Kidney capillary endothelial cell (primary cell): ENCODE measurements around the gene FAM210A.
"Not testable (repeated sequence)": the region's sequence is repeated elsewhere in the genome, so short reads cannot be mapped to it uniquely, and the experiment has no call there.

ENCODE experiments used
- DNase-seq: peaks from one replicate; pipeline ENCODE4 v3.0.0-alpha.2; 2018; ENCODE audit warnings: low spot score

FAM210A gene

GRCh38 chr18:13700153-13700552 is 26.2 kb downstream of the FAM210A start:
- no peak for DNase-seq

- no peak for DNase-seq
Observed at GRCh38 chr18:13696961-13697360, 29.4 kb downstream of the FAM210A start.

GRCh38 chr18:13695337-13695736 is 31.0 kb downstream of the FAM210A start:
- not testable (repeated sequence) for DNase-seq

- not testable (repeated sequence) for DNase-seq
Observed at GRCh38 chr18:13690060-13690459, 36.3 kb downstream of the FAM210A start.

GRCh38 chr18:13688191-13689136 is 37.9 kb downstream of the FAM210A start:
- DNase-seq, result no peak

GRCh38 chr18:13684546-13684945 is 41.8 kb downstream of the FAM210A start:
- no peak for DNase-seq

GRCh38 chr18:13681701-13682100 is 44.7 kb downstream of the FAM210A start:
- no peak for DNase-seq

GRCh38 chr18:13680612-13681011 is 45.7 kb downstream of the FAM210A start:
- no peak for DNase-seq

GRCh38 chr18:13677350-13677749 is 49.0 kb downstream of the FAM210A start:
- not testable (repeated sequence) for DNase-seq

GRCh38 chr18:13676471-13676870 is 49.9 kb downstream of the FAM210A start:
- no peak for DNase-seq

GRCh38 chr18:13672657-13673056 is 53.7 kb downstream of the FAM210A start:
- DNase-seq, result no peak

- DNase-seq, result no peak
Observed at GRCh38 chr18:13661779-13662256, 64.5 kb downstream of the FAM210A start.

GRCh38 chr18:13661051-13661778 is 65.1 kb downstream of the FAM210A start:
- DNase-seq, result no peak

GRCh38 chr18:13660510-13660909 is 65.8 kb downstream of the FAM210A start:
- no peak for DNase-seq

- DNase-seq, result no peak
Observed at GRCh38 chr18:13658436-13659204, 67.7 kb downstream of the FAM210A start.

- no peak for DNase-seq
Observed at GRCh38 chr18:13657974-13658373, 68.4 kb downstream of the FAM210A start.

- no peak for DNase-seq
Observed at GRCh38 chr18:13653746-13654433, 72.5 kb downstream of the FAM210A start.

GRCh38 chr18:13649397-13650390 is 76.7 kb downstream of the FAM210A start:
- DNase-seq, result no peak

- DNase-seq, result no peak
Observed at GRCh38 chr18:13647761-13648160, 78.6 kb downstream of the FAM210A start.

GRCh38 chr18:13646633-13647032 is 79.7 kb downstream of the FAM210A start:
- DNase-seq, result no peak
